ENCODE data around the gene NUP42. TPM values are rescaled to one million over a fixed set of nuclear protein-coding genes. Genes with fewer than 3 reads are reported as not detected.

Gene NUP42
- total and polyA plus RNA-seq, 2 donors (not counting 3 experiments of a cell fraction or from before 2014, with no cell fraction given), result 31.5 to 38.6 TPM

- BruUV-seq (replicated peaks), result no TSS peak
- Histone ChIP-seq H3K36me3 (ENCODE audit: control insufficient read depth in 2 of 2, extremely low read depth in 1 of 2, insufficient read depth in 2 of 2, low read length in 2 of 2) (peaks cover 0 to 16% of the 10 kb centered on the region in 2 experiments), H3K4me2 (ENCODE audit: insufficient read depth, low read length) (peak overlapping the region; percentile 96), H3K9me1 (replicated peaks; ENCODE audit: control insufficient read depth, extremely low read depth, insufficient read depth, low read length) (no peaks in the 10 kb centered on the region), H3K4me1 (ENCODE audit: control insufficient read depth, extremely low read depth, insufficient read depth, low read length) (peaks cover 14% of the 10 kb centered on the region), H4K20me1 (replicated peaks; ENCODE audit: control insufficient read depth, extremely low read depth, insufficient read depth, low read length) (no peaks in the 10 kb centered on the region), H3K27ac (ENCODE audit: insufficient read depth, low read depth, low read length) (peak overlapping the region; percentile 7), H3K9me3 (replicated peaks; ENCODE audit: control insufficient read depth, insufficient read depth, low read length) (no peaks in the 10 kb centered on the region), H2AFZ (ENCODE audit: low read depth, low read length) (no peak overlapping the region), H3K27me3 (ENCODE audit: control insufficient read depth in 2 of 2, insufficient read depth in 2 of 2, low read length in 2 of 2) (no peaks in the 10 kb centered on the region), H3K9ac (replicated peaks; ENCODE audit: extremely low read depth, insufficient read depth, low read length) (no peak overlapping the region), H3K4me3 (replicated peaks in 1 of 3; ENCODE audit: insufficient read depth in 1 of 3, low read depth in 1 of 3, low read length in 3 of 3) (peak overlapping the region in 1 of 3 experiments; percentile 94), H3K79me2 (ENCODE audit: control insufficient read depth, insufficient read depth, low read length) (peaks cover 48% of the 10 kb centered on the region)
- intact Hi-C loops (cut with micrococcal nuclease), result loop anchor here (2.0 to 10.0 kb wide), 3 partner anchors 79 to 341 kb away; partner anchors contain the start of gene IGF2BP3
- CTCF ChIA-PET, result interaction anchor here (0.6 to 4.8 kb wide), 7 partner anchors 12 to 353 kb away, joined by 3 to 34 read pairs (median 4); partner anchors contain the start of gene KLHL7
- dilution Hi-C loops (cut with MboI; ENCODE audit: extremely low pct_ligation_motif_present, low sequenced_read_pairs), result no loop called here
- no peak for TF ChIP-seq POLR2AphosphoS5 (IDR thresholded peaks at IDR 0.05; ENCODE audit: insufficient read depth, low read depth, low read length)
- TF ChIP-seq MYC (IDR thresholded peaks at IDR 0.05; ENCODE audit: low read depth, low read length), result no peak
- no peak for TF ChIP-seq MAX (IDR thresholded peaks at IDR 0.05; ENCODE audit: insufficient read depth, insufficient read length)
- no peak for TF ChIP-seq GATA2 (IDR thresholded peaks at IDR 0.05; ENCODE audit: insufficient read depth, insufficient read length, low read depth, low read length)
- TF ChIP-seq EZH2 (IDR thresholded peaks at IDR 0.05; ENCODE audit: borderline replicate concordance, low read depth, low read length, severe bottlenecking), result no peak
- FAIRE-seq (no peak), DNase-seq (ENCODE audit: low read depth, low spot score) (no peak)
- POLR2A ChIA-PET, result interaction anchor here (0.6 kb wide), 1 partner anchor 287 kb away, joined by 4 read pairs; no protein-coding TSS in a partner anchor
These were observed 1.6 kb downstream of the NUP42 start for GRCh38 chr7:23183279-23184012.

GRCh38 chr7:23184291-23184690 is 2.4 kb downstream of the NUP42 start:
- Histone ChIP-seq H3K27ac (ENCODE audit: insufficient read depth, low read depth, low read length) (no peak overlapping the region), H3K4me1 (ENCODE audit: control insufficient read depth, extremely low read depth, insufficient read depth, low read length) (peaks cover 14% of the 10 kb centered on the region), H3K4me2 (ENCODE audit: insufficient read depth, low read length) (peak overlapping the region; percentile 96), H3K9me1 (replicated peaks; ENCODE audit: control insufficient read depth, extremely low read depth, insufficient read depth, low read length) (no peaks in the 10 kb centered on the region), H2AFZ (ENCODE audit: low read depth, low read length) (no peak overlapping the region), H3K9me3 (replicated peaks; ENCODE audit: control insufficient read depth, insufficient read depth, low read length) (no peaks in the 10 kb centered on the region), H3K79me2 (ENCODE audit: control insufficient read depth, insufficient read depth, low read length) (peaks cover 54% of the 10 kb centered on the region), H3K4me3 (replicated peaks in 1 of 3; ENCODE audit: insufficient read depth in 1 of 3, low read depth in 1 of 3, low read length in 3 of 3) (no peak overlapping the region), H3K36me3 (ENCODE audit: control insufficient read depth in 2 of 2, extremely low read depth in 1 of 2, insufficient read depth in 2 of 2, low read length in 2 of 2) (peaks cover 2 to 20% of the 10 kb centered on the region in 2 experiments), H3K27me3 (ENCODE audit: control insufficient read depth in 2 of 2, insufficient read depth in 2 of 2, low read length in 2 of 2) (no peaks in the 10 kb centered on the region), H4K20me1 (replicated peaks; ENCODE audit: control insufficient read depth, extremely low read depth, insufficient read depth, low read length) (no peaks in the 10 kb centered on the region), H3K9ac (replicated peaks; ENCODE audit: extremely low read depth, insufficient read depth, low read length) (no peak overlapping the region)
- intact Hi-C loops (cut with micrococcal nuclease), result loop anchor here (2.0 to 10.0 kb wide), 3 partner anchors 79 to 341 kb away; partner anchors contain the start of gene IGF2BP3
- ChIA-PET CTCF (interaction anchor here (0.9 to 4.8 kb wide), 15 partner anchors 9 to 363 kb away, joined by 3 to 34 read pairs (median 6); partner anchors contain the start of gene GPNMB), POLR2A (no interaction called here)
- FAIRE-seq (no peak), DNase-seq (ENCODE audit: low read depth, low spot score) (no peak)
- no TSS peak for BruUV-seq (replicated peaks)
- TF ChIP-seq POLR2AphosphoS5 (IDR thresholded peaks at IDR 0.05; ENCODE audit: insufficient read depth, low read depth, low read length), result no peak
- no peak for TF ChIP-seq EZH2 (IDR thresholded peaks at IDR 0.05; ENCODE audit: borderline replicate concordance, low read depth, low read length, severe bottlenecking)
- TF ChIP-seq POLR2A (IDR thresholded peaks at IDR 0.05; ENCODE audit: low read depth, low read length), result no peak
- no peak for TF ChIP-seq MAX (IDR thresholded peaks at IDR 0.05; ENCODE audit: insufficient read depth, insufficient read length)
- TF ChIP-seq GATA2 (IDR thresholded peaks at IDR 0.05; ENCODE audit: insufficient read depth, insufficient read length, low read depth, low read length), result no peak
- TF ChIP-seq FOS (IDR thresholded peaks at IDR 0.05; ENCODE audit: borderline replicate concordance, insufficient read depth, low read length), result no peak
- no peak for TF ChIP-seq CTCF (IDR thresholded peaks at IDR 0.05; ENCODE audit: extremely low read depth in 1 of 2, insufficient read depth in 1 of 2, low read depth in 1 of 2, low read length in 2 of 2)
- TF ChIP-seq MYC (IDR thresholded peaks at IDR 0.05; ENCODE audit: low read depth, low read length), result no peak
- no peak for TF ChIP-seq JUN (IDR thresholded peaks at IDR 0.05; ENCODE audit: borderline replicate concordance, insufficient read depth, insufficient read length, low read depth)
- dilution Hi-C loops (cut with MboI; ENCODE audit: extremely low pct_ligation_motif_present, low sequenced_read_pairs), result no loop called here

Measured in endothelial cell of umbilical vein (primary cell).